ENCODE results near the gene PATE4.
"Not testable (repeated sequence)": the region's sequence is repeated elsewhere in the genome, so short reads cannot be mapped to it uniquely, and the experiment has no call there.

PATE4 gene, protein sequence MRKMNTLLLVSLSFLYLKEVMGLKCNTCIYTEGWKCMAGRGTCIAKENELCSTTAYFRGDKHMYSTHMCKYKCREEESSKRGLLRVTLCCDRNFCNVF

DNA sequence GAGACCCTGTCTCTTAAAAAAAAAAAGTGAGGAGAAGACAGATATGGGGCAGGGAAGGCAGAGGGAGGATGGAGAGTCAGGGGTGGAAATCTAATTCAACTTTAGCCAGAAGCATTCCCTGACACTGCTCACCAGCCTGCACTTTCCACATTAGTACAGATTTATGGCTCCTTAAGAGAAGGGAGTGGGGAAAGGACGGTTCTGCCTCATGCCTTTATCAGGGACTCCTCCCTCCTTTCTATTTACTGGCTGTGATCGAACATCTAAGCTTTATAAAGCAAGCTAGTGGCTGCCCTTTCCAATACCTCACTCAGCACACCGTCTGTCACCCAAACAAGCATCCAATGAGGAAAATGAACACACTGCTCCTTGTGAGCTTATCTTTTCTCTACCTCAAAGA lies at the start of gene PATE4:
Gene PATE4 (plus strand): TSS at position 301 of the 400 bp plus-strand sequence. CDS start 44 bp downstream, at position 345.
- DNase-seq, result no peak

DNA sequence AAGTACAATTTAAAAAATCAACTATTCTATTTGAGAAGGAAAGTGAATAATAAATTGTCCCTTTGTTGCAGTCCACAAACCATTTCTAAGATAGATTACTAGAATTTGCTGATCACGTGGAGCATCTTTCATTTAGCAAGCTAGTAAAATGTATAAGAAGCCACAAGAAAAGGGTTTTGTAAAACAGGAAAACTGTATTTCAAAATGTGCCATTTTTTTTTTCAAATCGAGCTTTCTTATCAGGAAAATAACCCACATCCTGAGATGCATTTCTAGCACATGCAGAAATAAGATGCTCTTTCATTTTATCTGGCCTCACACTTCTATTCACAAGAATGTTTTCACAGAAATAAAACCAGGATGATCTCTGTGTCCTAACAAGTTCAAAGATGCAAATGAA lies 48.4 kb upstream of the PATE4 start:
- no peak for DNase-seq

DNA sequence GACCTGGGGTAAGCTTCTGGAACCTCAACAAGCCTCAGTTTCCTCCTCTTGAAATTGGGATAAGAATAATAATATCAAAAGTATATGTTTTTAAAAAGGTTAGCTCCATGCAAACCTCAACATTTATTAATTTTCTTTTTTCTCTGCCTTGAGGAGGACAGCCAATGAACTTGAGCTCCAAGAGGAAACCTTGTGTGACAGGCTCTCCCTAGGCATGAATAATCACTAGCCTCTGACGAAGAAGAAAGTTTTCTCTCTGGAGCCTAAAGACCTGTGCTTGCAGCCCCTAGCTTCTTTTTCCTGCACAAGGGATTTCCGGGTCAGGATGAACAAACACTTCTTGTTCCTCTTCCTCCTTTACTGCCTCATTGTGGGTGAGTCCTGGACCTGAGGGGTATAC lies 45.3 kb upstream of the PATE4 start, which contains the start of gene PATE3:
Gene PATE3 (plus strand): TSS at position 301 of the 400 bp plus-strand sequence. CDS start 25 bp downstream, at position 326.
- DNase-seq, result no peak

DNA sequence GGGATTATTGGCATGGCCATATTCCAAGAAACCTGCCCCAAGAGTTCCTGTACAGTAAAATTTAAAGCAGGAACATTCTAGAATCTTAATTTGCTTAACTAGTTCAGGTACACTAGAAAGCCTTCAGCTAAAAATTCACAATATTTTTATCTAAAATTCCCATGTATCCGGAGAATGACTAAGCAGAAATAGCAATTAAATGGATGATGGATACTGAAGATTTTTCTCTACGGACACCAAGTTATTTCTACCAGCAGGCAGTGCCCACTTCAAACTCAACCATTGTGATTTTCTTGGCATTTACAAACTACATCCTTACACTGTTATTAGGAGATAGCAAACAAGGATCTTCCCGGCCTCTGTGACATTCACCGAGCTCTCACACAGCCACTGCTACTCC lies 42.3 kb upstream of the PATE4 start:
- DNase-seq, result no peak

DNA sequence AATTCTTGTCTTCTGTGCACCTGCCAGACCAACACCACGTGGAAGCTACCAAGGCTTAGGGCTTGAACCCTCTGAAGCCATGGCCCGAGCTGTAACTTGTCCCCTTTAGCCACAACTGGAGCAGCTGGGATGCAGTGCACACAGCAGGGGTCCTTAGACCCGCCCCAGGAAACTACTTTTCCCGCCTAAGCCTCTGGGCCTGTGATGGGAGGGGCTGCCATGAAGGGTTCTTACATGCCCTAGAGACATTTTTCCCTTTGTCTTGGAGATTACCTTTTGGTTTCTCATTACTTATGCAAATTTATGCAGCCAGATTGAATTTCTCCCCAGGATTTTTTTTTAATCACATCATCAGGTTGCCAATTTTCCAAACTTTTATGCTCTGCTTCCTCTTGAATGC lies 35.5 kb upstream of the PATE4 start:
- DNase-seq, result no peak

DNA sequence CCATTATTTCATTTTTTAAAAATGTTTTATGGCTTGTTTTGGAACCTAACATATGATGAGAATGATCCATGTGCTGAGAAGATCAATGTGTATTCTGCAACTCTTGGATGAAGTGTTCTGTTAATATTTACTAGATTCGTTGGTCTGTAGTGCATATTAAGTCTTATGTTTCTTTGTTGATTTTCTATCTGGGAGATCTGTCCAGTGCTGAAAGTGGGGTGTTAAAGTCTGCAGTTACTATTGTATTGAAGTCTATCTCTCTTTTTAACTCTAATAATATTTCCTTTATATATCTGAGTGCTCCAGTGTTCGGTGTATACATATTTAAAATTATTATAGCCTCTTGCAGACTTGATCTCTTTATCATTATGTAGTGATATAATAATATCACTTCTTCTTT lies 33.3 kb upstream of the PATE4 start:
- no peak for DNase-seq

DNA sequence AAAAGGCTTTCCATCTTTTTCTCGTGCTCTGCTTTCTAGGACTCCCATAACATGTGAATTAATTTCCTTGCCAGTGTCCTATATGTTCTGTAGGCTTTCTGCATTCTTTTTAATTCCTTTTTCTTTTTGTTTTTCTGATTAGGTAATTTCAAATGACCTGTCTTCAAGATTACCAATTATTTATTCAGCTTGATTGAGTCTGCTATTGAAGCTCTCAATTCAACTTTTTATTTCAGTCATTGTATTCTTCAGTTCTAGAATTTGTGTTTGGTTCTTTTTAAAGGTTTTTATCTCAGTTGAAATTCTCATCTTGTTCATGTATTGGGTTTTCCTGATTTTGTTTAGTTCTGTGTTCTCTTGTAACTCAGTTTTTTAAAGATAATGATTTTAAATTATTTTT lies 30.7 kb upstream of the PATE4 start:
- no peak for DNase-seq

DNA sequence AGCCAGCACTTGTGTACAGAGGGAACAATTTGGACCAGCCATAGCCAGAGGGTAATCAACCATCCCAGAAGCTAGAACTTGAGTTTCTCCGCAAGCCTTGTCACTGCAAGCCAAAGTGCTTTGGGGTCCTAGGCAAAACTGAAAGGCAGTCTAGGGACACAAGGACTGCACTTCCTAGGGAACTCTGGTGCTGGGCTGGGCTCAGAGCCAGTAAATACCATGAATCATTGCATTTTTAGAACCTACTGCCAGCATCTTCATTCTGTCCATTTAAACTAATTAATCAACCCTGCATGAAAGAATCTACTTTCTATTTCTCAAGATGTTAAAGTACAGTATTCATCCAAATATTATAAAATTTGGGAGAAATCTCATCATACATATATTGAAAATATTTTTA lies 25.2 kb upstream of the PATE4 start:
- no peak for DNase-seq

DNA sequence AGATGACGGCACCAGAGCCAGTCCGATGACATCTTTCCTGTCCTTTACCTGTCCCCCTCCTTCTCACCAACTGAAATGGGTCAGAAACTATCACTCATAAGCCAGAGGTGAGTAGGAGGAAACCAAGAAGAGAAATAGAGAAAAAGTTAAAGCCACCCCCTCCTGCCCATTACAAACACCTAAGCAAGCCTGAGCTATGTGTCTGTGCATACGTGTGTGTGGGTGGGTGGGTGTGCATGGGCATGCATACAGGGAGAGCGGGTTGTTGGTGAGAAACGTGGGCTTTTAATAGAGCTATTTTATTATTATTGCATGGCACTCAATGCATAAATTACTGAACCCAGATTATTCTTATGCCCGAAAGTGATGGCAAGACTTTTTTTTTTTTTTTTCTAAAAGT lies 2.6 kb downstream of the PATE4 start:
- DNase-seq, result no peak

DNA sequence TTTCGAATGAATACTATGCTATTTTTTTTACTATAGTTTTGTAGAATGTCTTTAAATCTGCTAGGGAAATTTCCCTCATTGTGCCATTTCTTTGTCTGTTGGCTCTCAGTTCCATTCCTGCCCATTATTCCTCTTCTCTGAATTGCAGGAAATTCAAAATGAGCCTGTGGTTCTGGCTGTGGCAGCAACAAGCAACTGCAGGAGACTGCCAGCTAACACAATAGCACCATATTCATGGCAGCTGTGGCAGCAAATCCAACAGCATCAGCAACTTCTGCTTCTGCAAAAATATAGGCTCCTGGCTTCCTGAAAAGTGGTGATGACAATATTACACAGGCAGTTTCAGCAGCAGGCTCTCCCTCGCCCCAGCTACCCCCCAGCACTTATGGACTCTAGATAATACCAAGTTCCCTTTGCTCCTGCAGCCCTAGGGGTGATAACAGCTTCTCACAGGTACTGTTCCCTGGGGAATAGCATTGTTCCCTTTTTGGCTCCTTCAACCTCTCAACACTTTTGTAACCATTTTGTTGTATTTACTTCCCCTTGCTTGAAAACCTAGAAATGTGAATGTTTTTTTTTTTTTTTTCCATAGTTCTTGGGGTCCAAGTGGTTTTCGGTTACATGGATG lies 9.3 kb downstream of the PATE4 start:
- DNase-seq, result no peak

DNA sequence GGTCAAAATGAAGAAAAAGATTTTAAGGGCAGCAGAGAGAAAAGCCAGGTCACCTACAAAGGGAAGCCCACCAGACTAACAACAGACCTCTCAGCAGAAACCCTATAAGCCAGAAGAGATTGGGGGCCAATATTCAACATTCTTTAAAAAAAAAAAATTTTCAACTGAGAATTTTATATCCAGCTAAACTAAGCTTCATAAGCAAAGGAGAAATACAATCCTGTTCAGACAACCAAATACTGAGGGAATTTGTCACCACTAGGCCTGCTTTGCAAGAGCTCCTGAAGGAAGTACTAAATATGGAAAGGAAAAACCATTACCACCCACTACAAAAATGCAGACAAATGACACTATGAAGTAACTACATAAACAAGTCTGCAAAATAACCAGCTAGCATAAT lies 13.1 kb downstream of the PATE4 start:
- DNase-seq, result no peak

DNA sequence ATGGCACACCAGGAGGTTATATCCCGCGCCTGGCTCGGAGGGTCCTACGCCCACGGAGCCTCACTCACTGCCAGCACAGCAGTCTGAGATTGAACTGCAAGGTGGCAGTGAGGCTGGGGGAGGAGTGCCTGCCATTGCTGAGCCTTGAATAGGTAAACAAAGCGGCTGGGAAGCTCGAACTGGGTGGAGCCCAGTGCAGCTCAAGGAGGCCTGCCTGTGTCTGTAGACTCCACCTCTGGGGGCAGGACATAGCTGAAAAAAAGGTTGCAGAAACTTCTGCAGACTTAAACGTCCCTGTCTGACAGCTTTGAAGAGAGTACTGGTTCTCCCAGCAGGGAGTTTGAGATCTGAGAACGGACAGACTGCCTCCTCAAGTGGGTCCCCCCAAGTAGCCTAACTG lies 24.6 kb downstream of the PATE4 start:
- DNase-seq, result not testable (repeated sequence)

DNA sequence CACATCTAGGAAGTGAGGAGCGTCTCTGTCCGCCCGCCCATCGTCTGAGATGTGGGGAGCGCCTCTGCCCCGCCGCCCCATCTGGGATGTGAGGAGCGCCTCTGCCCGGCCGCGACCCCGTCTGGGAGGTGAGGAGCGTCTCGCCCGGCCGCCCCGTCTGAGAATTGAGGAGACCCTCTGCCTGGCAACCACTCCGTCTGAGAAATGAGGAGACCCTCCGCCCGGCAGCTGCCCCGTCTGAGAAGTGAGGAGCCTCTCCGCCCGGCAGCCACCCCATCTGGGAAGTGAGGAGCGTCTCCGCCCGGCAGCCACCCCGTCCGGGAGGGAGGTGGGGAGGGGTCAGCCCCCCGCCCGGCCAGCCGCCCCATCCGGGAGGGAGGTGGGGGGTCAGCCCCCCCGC lies 29.7 kb downstream of the PATE4 start:
- DNase-seq, result not testable (repeated sequence)

DNA sequence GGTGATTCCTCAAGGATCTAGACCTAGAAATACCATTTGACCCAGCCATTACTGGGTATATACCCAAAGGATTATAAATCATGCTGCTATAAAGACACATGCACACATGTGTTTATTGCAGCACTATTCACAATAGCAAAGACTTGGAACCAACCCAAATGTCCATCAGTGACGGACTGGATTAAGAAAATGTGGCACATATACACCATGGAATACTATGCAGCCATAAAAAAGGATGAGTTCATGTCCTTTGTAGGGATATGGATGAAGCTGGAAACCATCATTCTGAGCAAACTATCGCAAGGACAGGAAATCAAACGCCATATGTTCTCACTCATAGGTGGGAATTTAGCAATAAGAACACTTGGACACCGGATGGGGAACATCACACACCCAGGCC lies 32.2 kb downstream of the PATE4 start:
- DNase-seq, result not testable (repeated sequence)

DNA sequence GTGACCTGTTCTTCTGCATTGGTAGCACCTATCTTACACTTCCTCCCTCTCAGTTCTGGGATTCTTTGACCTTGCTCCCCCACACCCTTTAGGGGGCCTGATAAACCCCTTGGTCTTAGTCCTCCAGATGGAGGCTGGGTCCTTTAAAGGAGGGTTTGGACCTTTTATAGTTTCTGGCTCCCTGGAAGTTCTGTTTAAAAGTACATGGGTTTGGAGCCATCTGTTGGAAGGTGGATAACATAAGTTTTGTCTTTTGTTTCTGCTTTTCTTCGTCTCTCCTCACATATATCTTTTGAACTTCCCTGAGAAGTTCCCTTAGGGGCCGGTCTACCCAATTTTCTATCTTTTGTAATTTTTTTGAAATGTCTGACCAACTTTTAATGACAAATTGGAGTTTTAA lies 36.4 kb downstream of the PATE4 start:
- DNase-seq, result no peak

DNA sequence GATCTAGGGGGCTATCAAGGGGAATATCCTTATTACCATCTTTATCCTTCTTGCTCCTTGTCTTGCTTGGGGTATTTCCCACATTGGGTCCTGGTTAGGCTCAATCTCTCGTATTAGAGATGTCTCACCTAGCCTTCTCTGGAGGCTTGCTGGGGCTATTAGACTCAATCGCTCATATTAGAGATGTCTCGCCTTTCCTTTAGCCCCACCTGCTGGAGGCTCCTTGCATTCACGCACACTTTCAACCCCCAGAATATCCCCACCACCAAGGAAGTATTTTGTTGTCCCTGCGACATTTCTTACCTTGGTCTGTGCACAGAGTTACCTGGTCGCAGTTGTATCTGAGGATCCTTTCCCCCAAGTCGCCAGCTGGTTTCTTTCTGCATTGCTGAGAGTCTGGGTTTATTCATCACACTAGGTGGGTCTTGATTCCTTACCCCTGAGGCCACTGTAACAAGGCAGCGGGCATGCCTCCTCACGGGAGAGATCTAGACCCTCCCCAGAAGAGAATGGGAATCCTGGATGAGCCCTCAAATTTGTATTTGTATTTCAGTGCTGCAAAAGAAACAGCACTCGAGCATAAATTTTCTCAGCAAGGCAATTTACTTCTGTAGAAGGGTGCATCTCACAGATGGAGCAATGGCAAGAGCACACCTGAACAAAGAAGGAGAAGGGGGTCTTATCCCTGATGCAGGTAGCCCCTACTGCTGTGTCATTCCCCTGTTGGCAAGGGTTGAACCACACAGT lies 38.4 kb downstream of the PATE4 start:
- DNase-seq, result peak; percentile 28

DNA sequence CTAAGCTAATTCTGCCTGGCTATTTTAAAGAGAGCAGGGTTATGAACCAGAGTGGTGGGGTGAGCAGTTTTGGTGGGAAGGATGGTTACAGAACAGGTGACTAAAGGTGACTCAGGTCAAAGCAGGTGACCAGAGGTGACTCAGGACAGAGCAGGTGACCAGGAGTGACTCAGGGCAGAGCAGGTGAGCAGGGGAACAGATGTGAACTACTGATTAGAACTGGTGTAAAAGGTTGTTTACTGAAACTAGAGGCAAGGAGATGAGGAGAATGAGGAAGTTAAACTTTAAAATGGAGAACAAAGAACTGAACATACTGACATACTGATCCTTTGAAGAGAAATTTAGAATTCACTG lies 39.0 kb downstream of the PATE4 start:
- DNase-seq, result no peak

DNA sequence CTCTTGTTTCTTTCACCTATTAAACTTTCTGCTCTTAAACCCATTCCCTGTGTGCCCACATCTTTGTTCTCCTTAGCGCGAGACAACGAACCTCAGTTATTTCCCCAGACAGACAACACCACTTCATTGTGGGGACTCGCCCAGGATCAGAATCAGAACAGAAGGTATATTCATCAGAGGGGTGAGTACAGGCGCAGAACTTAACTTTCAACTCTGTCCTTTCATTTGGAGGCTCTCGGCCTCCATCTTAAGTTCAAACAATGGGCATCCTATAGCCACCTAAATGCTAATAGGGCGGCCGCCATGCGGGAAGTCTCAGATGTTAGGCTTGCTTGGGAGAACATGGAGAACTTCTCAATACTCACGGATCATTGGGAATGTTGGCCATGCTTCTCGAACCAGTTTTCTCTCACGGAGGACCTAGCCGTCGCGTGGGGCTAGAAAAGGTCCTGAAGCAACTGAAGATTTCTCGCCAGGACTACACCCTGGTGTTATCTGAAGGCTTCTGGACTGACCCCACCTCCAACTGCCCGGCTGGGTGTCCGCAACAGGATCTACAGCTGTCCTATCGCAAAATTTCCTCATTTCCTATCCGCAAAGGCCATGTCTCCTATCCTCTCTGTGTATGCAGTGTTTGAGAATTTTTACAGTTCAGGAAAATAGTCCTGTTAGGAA lies 40.9 kb downstream of the PATE4 start:
- DNase-seq, result no peak

DNA sequence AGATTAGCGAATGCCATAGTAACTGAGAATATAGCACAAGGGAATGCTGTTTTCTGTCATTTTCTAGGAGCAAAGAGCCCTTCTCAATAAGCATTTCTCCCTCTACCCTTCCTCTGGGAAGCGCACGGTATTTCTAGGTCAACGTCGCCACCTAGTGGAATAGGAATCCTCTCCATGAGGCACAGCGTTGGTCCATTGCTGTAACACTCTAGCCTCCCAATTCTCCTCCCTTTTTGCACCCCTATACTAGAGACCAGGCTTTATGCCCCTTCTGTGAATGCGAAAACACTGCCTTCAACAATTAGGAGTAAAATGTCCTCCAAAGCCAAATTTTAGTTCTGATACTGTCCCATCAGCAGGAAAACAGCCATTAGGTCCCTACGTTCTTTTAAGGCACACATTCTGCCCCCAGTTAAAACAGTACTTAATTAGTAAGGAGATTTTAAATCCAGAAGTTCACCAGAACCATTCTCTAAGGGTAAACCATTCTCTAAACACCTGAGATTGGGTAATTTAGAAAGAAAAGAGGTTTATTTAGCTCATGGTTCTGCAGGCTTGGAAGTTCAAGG lies 41.5 kb downstream of the PATE4 start:
- peak; percentile 57 for DNase-seq

DNA sequence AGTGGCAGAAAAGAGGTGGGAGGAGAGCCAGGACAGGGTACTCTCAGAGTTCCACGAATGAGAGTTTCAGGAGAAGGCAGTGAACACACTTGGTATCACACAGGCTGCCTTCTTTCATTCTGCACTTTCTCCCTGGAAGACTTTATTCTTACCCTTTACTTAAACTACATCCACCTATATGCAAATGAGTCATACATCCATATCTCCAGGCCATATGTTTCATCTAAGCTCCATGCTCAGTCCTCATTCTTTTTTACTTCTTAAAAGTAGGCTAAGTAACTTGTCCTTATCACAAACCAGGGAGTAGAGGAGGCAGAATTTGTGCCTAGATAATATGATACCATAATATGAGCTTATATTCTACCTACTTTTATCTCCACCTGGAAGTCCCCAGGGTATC lies 48.2 kb downstream of the PATE4 start:
- DNase-seq, result no peak

DNA sequence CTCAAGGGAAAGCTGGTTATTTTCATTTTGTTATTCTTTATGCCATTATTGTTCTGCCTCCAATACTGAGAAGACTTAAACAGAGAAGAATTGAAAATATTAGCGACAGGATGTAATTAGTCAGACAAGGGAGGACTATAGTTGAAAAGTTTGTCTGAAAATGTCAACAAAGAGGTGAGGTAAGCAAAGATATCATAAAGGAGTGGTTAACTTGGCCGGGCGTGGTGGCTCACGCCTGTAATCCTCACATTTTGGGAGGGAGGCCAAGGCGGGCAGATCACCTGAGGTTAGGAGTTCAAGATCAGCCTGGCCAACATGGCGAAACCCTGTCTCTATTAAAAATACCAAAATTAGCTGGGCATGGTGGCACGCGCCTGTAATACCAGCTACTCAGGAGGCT lies 50.3 kb downstream of the PATE4 start:
- no peak for DNase-seq

DNA sequence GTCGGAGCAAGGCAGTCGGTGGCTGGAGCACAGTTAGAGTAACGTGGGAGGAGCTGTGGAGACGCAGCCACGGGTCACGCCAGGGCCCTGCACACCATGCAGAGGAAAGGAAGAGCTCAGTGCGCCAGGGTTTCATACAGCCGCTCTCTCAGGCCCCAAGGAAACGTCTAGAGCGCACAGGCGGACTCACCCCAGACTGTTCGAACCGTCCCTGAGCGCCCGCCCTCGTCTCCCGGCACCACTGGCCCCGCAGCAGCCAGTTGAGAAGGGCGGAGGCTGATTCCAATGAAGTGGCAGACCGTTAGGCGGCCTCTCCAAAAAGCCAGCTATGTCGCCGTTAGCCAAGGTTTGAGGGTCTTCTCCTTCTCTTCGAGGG lies 53.9 kb downstream of the PATE4 start:
- no peak for DNase-seq
